ENCODE data around the gene LAX1. TPM values are rescaled to one million over a fixed set of nuclear protein-coding genes. Genes with fewer than 3 reads are reported as not detected.

LAX1 gene
- not detected for total RNA-seq
- long read RNA-seq, result 0 reads

- no peak for DNase-seq
- H3K36me3 ChIP-seq, result no peaks in the 10 kb centered on the region
- H3K4me3 ChIP-seq, result no peak within 1 kb of the TSS
- peaks cover 4% of the 10 kb centered on the region for H3K4me1 ChIP-seq
- no peaks in the 10 kb centered on the region for H3K27me3 ChIP-seq (ENCODE audit: low read depth)
- intact Hi-C loops (cut with micrococcal nuclease), result no loop called here
- H3K9me3 ChIP-seq (replicated peaks), result no peaks in the 10 kb centered on the region
- TF ChIP-seq CTCF (IDR thresholded peaks at IDR 0.05; ENCODE audit: borderline replicate concordance), result no peak
- no peak within 1 kb of the TSS for H3K27ac ChIP-seq (replicated peaks)
Observed at GRCh38 chr1:203765029-203765837, at the start of gene LAX1. LAX1 (plus strand) TSS chr1:203765183; CDS start chr1:203765566, 383 bp downstream.

- Histone ChIP-seq H3K4me1 (peaks cover 11% of the 10 kb centered on the region), H3K9me3 (replicated peaks) (no peaks in the 10 kb centered on the region), H3K27ac (replicated peaks) (no peak overlapping the region), H3K4me3 (no peak overlapping the region), H3K36me3 (peaks cover 98% of the 10 kb centered on the region), H3K27me3 (ENCODE audit: low read depth) (no peaks in the 10 kb centered on the region)
- intact Hi-C loops (cut with micrococcal nuclease), result no loop called here
- no peak for DNase-seq
- no peak for TF ChIP-seq CTCF (IDR thresholded peaks at IDR 0.05; ENCODE audit: borderline replicate concordance)
Observed at GRCh38 chr1:203717120-203717519, 47.9 kb upstream of the LAX1 start.

GRCh38 chr1:203720242-203720641, 44.7 kb upstream of the LAX1 start:
- Histone ChIP-seq H3K4me3 (no peak overlapping the region), H3K4me1 (no peaks in the 10 kb centered on the region), H3K27ac (replicated peaks) (no peak overlapping the region), H3K9me3 (replicated peaks) (no peaks in the 10 kb centered on the region), H3K36me3 (peaks cover 96% of the 10 kb centered on the region), H3K27me3 (ENCODE audit: low read depth) (no peaks in the 10 kb centered on the region)
- no peak for DNase-seq
- TF ChIP-seq CTCF (IDR thresholded peaks at IDR 0.05; ENCODE audit: borderline replicate concordance), result no peak
- intact Hi-C loops (cut with micrococcal nuclease), result no loop called here

- DNase-seq, result no peak
- no peaks in the 10 kb centered on the region for H3K27me3 ChIP-seq (ENCODE audit: low read depth)
- H3K4me3 ChIP-seq, result no peak overlapping the region
- no peak for TF ChIP-seq CTCF (IDR thresholded peaks at IDR 0.05; ENCODE audit: borderline replicate concordance)
- H3K9me3 ChIP-seq (replicated peaks), result no peaks in the 10 kb centered on the region
- no peak overlapping the region for H3K27ac ChIP-seq (replicated peaks)
- intact Hi-C loops (cut with micrococcal nuclease), result no loop called here
- peaks cover 6% of the 10 kb centered on the region for H3K4me1 ChIP-seq
- peaks cover 95% of the 10 kb centered on the region for H3K36me3 ChIP-seq
Observed at GRCh38 chr1:203722909-203723308, 42.1 kb upstream of the LAX1 start.

GRCh38 chr1:203726417-203726867, 38.5 kb upstream of the LAX1 start:
- no peak for DNase-seq
- Histone ChIP-seq H3K4me1 (peaks cover 6% of the 10 kb centered on the region), H3K27me3 (ENCODE audit: low read depth) (no peaks in the 10 kb centered on the region), H3K9me3 (replicated peaks) (no peaks in the 10 kb centered on the region), H3K27ac (replicated peaks) (no peak overlapping the region), H3K36me3 (peaks cover 97% of the 10 kb centered on the region), H3K4me3 (no peak overlapping the region)
- no peak for TF ChIP-seq CTCF (IDR thresholded peaks at IDR 0.05; ENCODE audit: borderline replicate concordance)
- intact Hi-C loops (cut with micrococcal nuclease), result no loop called here
